ENCODE measurements around the gene FOXE1. TPM values are rescaled to one million over a fixed set of nuclear protein-coding genes. Genes with fewer than 3 reads are reported as not detected.

FOXE1 gene
- total RNA-seq, 1 donor from 2014 or later, result 0.45 TPM

DNA sequence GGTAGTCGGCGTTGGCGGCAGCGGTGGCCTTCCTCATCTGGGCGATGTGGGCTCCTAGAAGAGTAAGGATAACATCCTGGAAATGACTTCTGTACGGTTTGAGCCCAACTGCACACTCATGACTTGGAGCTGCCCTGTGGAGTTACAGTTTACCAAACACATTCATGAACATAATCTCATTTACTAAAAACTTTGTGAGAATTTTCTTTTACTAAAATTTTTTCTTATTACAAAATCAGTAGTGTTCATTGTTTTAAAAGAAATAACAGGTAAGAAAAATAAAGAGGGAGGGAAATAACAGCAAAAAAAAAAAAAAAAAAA is 5.3 kb downstream of the FOXE1 start:
- TF ChIP-seq, protein P1, sequence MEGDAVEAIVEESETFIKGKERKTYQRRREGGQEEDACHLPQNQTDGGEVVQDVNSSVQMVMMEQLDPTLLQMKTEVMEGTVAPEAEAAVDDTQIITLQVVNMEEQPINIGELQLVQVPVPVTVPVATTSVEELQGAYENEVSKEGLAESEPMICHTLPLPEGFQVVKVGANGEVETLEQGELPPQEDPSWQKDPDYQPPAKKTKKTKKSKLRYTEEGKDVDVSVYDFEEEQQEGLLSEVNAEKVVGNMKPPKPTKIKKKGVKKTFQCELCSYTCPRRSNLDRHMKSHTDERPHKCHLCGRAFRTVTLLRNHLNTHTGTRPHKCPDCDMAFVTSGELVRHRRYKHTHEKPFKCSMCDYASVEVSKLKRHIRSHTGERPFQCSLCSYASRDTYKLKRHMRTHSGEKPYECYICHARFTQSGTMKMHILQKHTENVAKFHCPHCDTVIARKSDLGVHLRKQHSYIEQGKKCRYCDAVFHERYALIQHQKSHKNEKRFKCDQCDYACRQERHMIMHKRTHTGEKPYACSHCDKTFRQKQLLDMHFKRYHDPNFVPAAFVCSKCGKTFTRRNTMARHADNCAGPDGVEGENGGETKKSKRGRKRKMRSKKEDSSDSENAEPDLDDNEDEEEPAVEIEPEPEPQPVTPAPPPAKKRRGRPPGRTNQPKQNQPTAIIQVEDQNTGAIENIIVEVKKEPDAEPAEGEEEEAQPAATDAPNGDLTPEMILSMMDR (IDR thresholded peaks at IDR 0.05; ENCODE audit: insufficient read depth, low read depth, low read length), result no peak
- TF ChIP-seq EZH2 (IDR thresholded peaks at IDR 0.05; ENCODE audit: insufficient read depth, low read length), result no peak
- no peak overlapping the region for H2AFZ ChIP-seq (ENCODE audit: low read depth, low read length)
- peaks cover 7% of the 10 kb centered on the region for H3K9me3 ChIP-seq (ENCODE audit: insufficient read depth, low read depth, low read length)
- H3K36me3 ChIP-seq (ENCODE audit: insufficient read depth, low read length), result no peaks in the 10 kb centered on the region
- no peaks in the 10 kb centered on the region for H3K36me3 Mint-ChIP-seq (ENCODE audit: low read depth, unreplicated experiment)
- H3K9me3 Mint-ChIP-seq (ENCODE audit: unreplicated experiment), result peaks cover 18% of the 10 kb centered on the region
- H3K27me3 Mint-ChIP-seq (ENCODE audit: low read depth, unreplicated experiment), result peaks cover 81% of the 10 kb centered on the region
- no peak overlapping the region for H3K27ac Mint-ChIP-seq (ENCODE audit: unreplicated experiment)
- no peak overlapping the region for H3K9ac ChIP-seq (ENCODE audit: low read length)
- H4K20me1 ChIP-seq (ENCODE audit: insufficient read depth, low read length), result peaks cover 10% of the 10 kb centered on the region
- H3K79me2 ChIP-seq (ENCODE audit: insufficient read depth, low read length), result no peaks in the 10 kb centered on the region
- FAIRE-seq (no peak), DNase-seq (ENCODE audit: low read depth) (no peak)
- H3K27me3 ChIP-seq (ENCODE audit: insufficient read depth, low read length), result peaks cover 88% of the 10 kb centered on the region
- no peak overlapping the region for H3K4me3 ChIP-seq (ENCODE audit: insufficient read depth, low read depth, low read length)
- H3K4me1 ChIP-seq (ENCODE audit: insufficient read depth, low read length), result peaks cover 4% of the 10 kb centered on the region
- peak overlapping the region; percentile 20 for H3K4me2 ChIP-seq (ENCODE audit: low read length)
- H3K4me3 Mint-ChIP-seq (ENCODE audit: unreplicated experiment), result peak overlapping the region; percentile 45
- no peak overlapping the region for H3K27ac ChIP-seq (ENCODE audit: low read depth, low read length)
- H3K4me1 Mint-ChIP-seq (ENCODE audit: low read depth, unreplicated experiment), result peaks cover 4% of the 10 kb centered on the region

DNA sequence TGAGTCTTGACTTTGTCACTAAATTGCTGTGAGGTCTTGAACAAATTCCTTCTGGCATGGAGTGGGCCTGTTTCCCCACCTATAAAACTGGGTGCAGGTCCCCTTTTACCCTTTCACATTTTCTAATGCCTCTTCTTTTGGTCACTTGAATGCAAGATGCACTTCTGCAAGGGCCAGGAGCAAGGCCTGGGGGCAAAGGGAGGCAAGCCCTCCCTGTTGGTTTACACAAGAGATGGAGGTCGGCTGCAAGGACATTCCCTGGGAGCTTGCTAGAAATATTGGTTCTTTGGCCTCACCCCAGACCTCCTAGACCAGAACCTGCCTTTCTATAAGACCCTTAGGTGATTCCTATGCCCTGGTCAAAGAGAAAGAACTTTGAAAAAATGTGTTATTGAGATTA is 5.8 kb downstream of the FOXE1 start:
- H3K4me3 ChIP-seq (ENCODE audit: insufficient read depth, low read depth, low read length), result no peak overlapping the region
- H3K9me3 ChIP-seq (ENCODE audit: insufficient read depth, low read depth, low read length), result peaks cover 7% of the 10 kb centered on the region
- Mint-ChIP-seq H3K27me3 (ENCODE audit: low read depth, unreplicated experiment) (peaks cover 81% of the 10 kb centered on the region), H3K4me1 (ENCODE audit: low read depth, unreplicated experiment) (peaks cover 6% of the 10 kb centered on the region), H3K36me3 (ENCODE audit: low read depth, unreplicated experiment) (no peaks in the 10 kb centered on the region), H3K9me3 (ENCODE audit: unreplicated experiment) (peaks cover 18% of the 10 kb centered on the region), H3K4me3 (ENCODE audit: unreplicated experiment) (no peak overlapping the region), H3K27ac (ENCODE audit: unreplicated experiment) (no peak overlapping the region)
- no peak for FAIRE-seq
- H4K20me1 ChIP-seq (ENCODE audit: insufficient read depth, low read length), result peaks cover 10% of the 10 kb centered on the region
- no peak overlapping the region for H2AFZ ChIP-seq (ENCODE audit: low read depth, low read length)
- peaks cover 4% of the 10 kb centered on the region for H3K4me1 ChIP-seq (ENCODE audit: insufficient read depth, low read length)
- H3K9ac ChIP-seq (ENCODE audit: low read length), result no peak overlapping the region
- no peak for DNase-seq (ENCODE audit: low read depth)
- no peak for TF ChIP-seq EZH2 (IDR thresholded peaks at IDR 0.05; ENCODE audit: insufficient read depth, low read length)
- no peak overlapping the region for H3K27ac ChIP-seq (ENCODE audit: low read depth, low read length)
- H3K36me3 ChIP-seq (ENCODE audit: insufficient read depth, low read length), result no peaks in the 10 kb centered on the region
- peaks cover 85% of the 10 kb centered on the region for H3K27me3 ChIP-seq (ENCODE audit: insufficient read depth, low read length)
- no peak overlapping the region for H3K4me2 ChIP-seq (ENCODE audit: low read length)
- no peaks in the 10 kb centered on the region for H3K79me2 ChIP-seq (ENCODE audit: insufficient read depth, low read length)

DNA sequence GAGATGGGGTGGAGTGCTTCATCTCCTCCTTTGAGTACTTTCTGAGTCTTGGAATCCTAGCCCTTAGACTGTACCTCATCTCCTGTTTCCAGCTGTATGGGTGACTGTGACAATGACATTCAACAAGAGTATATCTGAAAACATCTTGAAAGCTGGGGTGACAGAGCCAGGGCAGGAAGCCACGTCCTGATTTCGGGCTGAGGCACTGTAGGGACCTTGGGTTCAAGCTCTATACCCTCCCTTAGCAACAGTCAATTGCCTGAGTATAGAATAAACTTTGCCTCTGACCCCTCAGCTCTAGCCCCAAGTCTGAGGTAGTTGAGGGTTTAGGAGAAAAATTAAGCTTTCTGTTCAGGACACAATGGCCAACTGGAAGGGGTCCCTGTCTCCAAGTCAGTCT is 6.3 kb downstream of the FOXE1 start:
- FAIRE-seq (no peak), DNase-seq (ENCODE audit: low read depth) (no peak)

More for the DNA sequence above, 6.3 kb downstream of the FOXE1 start:
- no peak overlapping the region for H3K4me3 Mint-ChIP-seq (ENCODE audit: unreplicated experiment)
- no peaks in the 10 kb centered on the region for H3K36me3 Mint-ChIP-seq (ENCODE audit: low read depth, unreplicated experiment)
- H3K9me3 ChIP-seq (ENCODE audit: insufficient read depth, low read depth, low read length), result peaks cover 7% of the 10 kb centered on the region
- H3K4me1 ChIP-seq (ENCODE audit: insufficient read depth, low read length), result peaks cover 4% of the 10 kb centered on the region
- no peak overlapping the region for H3K4me3 ChIP-seq (ENCODE audit: insufficient read depth, low read depth, low read length)
- H3K27ac Mint-ChIP-seq (ENCODE audit: unreplicated experiment), result no peak overlapping the region
- H3K4me2 ChIP-seq (ENCODE audit: low read length), result no peak overlapping the region
- H3K79me2 ChIP-seq (ENCODE audit: insufficient read depth, low read length), result no peaks in the 10 kb centered on the region
- no peak overlapping the region for H3K9ac ChIP-seq (ENCODE audit: low read length)
- no peak overlapping the region for H3K27ac ChIP-seq (ENCODE audit: low read depth, low read length)
- H4K20me1 ChIP-seq (ENCODE audit: insufficient read depth, low read length), result peaks cover 10% of the 10 kb centered on the region
- peaks cover 78% of the 10 kb centered on the region for H3K27me3 Mint-ChIP-seq (ENCODE audit: low read depth, unreplicated experiment)
- no peaks in the 10 kb centered on the region for H3K36me3 ChIP-seq (ENCODE audit: insufficient read depth, low read length)
- peaks cover 18% of the 10 kb centered on the region for H3K9me3 Mint-ChIP-seq (ENCODE audit: unreplicated experiment)
- H3K4me1 Mint-ChIP-seq (ENCODE audit: low read depth, unreplicated experiment), result peaks cover 6% of the 10 kb centered on the region
- H2AFZ ChIP-seq (ENCODE audit: low read depth, low read length), result no peak overlapping the region
- TF ChIP-seq, protein P1 (IDR thresholded peaks at IDR 0.05; ENCODE audit: insufficient read depth, low read depth, low read length), result no peak
- TF ChIP-seq EZH2 (IDR thresholded peaks at IDR 0.05; ENCODE audit: insufficient read depth, low read length), result no peak
- peaks cover 82% of the 10 kb centered on the region for H3K27me3 ChIP-seq (ENCODE audit: insufficient read depth, low read length)
